Transverse colon (tissue), 4 donors: ENCODE data around the gene BDKRB2. TPM values are rescaled to one million over a fixed set of nuclear protein-coding genes. Genes with fewer than 3 reads are reported as not detected.

Experiments
- DNase-seq: peaks from one replicate; pipeline ENCODE4 v3.0.0-alpha.2; 2019
- H3K27ac ChIP-seq, 4 donors: fragments of 200-600 bp; sonication (generic); 2 replicates each; pipeline ENCODE4 v1.5.1; 2016 to 2018; ENCODE audit warnings: inconsistent platforms in 4 of 4
- H3K27me3 ChIP-seq: fragments of 200-600 bp; sonication (generic); 2 replicates; pipeline ENCODE4 v1.5.1; 2017; ENCODE audit warnings: inconsistent platforms
- H3K36me3 ChIP-seq, 4 donors: fragments of 200-600 bp; sonication (generic); 2 replicates each; pipeline ENCODE4 v1.5.1; 2017 to 2019; ENCODE audit warnings: inconsistent platforms in 4 of 4
- H3K4me1 ChIP-seq, 4 donors: fragments of 200-600 bp; sonication (generic); 2 replicates each; pipeline ENCODE4 v1.5.1; 2017 to 2020; ENCODE audit warnings: inconsistent platforms in 4 of 4
- H3K4me3 ChIP-seq, 4 donors: fragments of 200-600 bp; sonication (generic); 1 replicate in 1 of 4; 2 replicates in 3 of 4; pipeline versions ENCODE4 v1.5.1 to v1.6.1; 2017 to 2019; ENCODE audit warnings: inconsistent platforms in 4 of 4
- H3K9me3 ChIP-seq, 2 donors: fragments of 200-600 bp; sonication (generic); 2 replicates each; pipeline ENCODE4 v1.5.1; 2017 to 2019; ENCODE audit warnings: inconsistent platforms in 2 of 2
- EP300 ChIP-seq: sonication (generic); formaldehyde crosslinking; IDR thresholded peaks from one replicate; pipeline ENCODE4 v1.6.1; 2017; ENCODE audit warnings: antibody characterized with exemption, low read depth
- POLR2A ChIP-seq: fragments of 450-650 bp; IDR thresholded peaks from one replicate; pipeline ENCODE4 v1.6.1; 2016; ENCODE audit warnings: antibody characterized with exemption, mild to moderate bottlenecking, moderate library complexity
- POLR2AphosphoS5 ChIP-seq, 3 donors: sonication (generic); formaldehyde crosslinking; IDR thresholded peaks; one replicate each; pipeline ENCODE4 v1.6.1; 2016; ENCODE audit warnings: antibody characterized with exemption in 3 of 3
- WGBS, 2 donors: methylation state at CpG; one replicate each; pipeline ENCODE4 v1.1.5; 2018; ENCODE audit warnings: low coverage in 1 of 2; 5-methylcytosine and 5-hydroxymethylcytosine counted together
- in situ Hi-C, 4 donors: fragments of 200-750 bp; cut with MboI; loops; one replicate each; pipeline versions ENCODE4 v1.15.0 to v1.15.1; 2017; ENCODE audit warnings: low sequenced_read_pairs in 3 of 4, low pct_ligation_motif_present in 1 of 4, low pct_unique_long_range_greater_than_20kb in 1 of 4
- intact Hi-C: fragments of 100-400 bp; cut with DNase I; formaldehyde crosslinking; loops from one replicate; pipeline ENCODE4 v1.15.1; 2023; ENCODE audit warnings: low total_unique reads
- total RNA-seq, 4 donors: library from RNA; depleted of rRNA; stranded (reverse); fragments of >200 nt; gene quantifications; one replicate each; pipeline ENCODE4 v1.1.0, GENCODE V29; 2016
- TF ChIP-seq, protein P1 (sequence below), 5 experiments: fragments of 200-600 bp in 3 of 5; fragments of 450-650 bp in 2 of 5; sonication (generic) in 3 of 5; IDR thresholded peaks; 1 replicate in 2 of 5; 2 replicates in 3 of 5; pipeline ENCODE4 v1.5.1; 2016 to 2017; ENCODE audit warnings: antibody characterized with exemption in 5 of 5, inconsistent platforms in 3 of 5, mild to moderate bottlenecking in 2 of 5, moderate library complexity in 1 of 5

Gene BDKRB2
- total RNA-seq, 4 donors from 2014 or later, result 2.6 to 19.8 (median 17.4) TPM

DNA sequence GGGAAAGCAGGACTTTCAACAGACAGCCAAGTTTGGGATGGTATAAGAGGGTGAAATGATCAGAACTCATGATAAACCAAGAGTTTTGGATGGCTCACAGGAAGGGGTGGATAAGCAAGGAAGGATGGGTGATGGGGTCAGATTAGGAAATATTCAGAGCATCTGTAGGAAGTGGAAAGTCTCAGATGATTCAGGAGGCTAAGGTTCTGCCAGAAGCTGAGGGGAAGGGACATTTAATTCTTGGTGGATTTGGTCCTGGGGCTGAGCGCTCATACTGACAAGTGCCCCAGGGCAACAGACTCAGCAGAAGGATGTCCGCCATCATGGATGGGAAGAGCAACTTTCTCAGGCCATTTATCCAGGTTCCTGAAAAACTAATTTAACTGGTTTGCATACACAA, 28.4 kb upstream of the BDKRB2 start:
- H3K4me1 ChIP-seq, result peaks cover 0 to 17% (median 13%) of the 10 kb centered on the region in 4 donors
- no peak for DNase-seq
- 67% methylated on average over 2 of the region's 2 CpGs; no CpG with 5 or more reads in 1 of the 2 donors for whole genome bisulfite sequencing, 2 donors
- no peak overlapping the region for H3K4me3 ChIP-seq
- H3K27me3 ChIP-seq, result no peaks in the 10 kb centered on the region
- in situ Hi-C loops (no loop called here), intact Hi-C loops (no loop called here)
- TF ChIP-seq, protein P1, sequence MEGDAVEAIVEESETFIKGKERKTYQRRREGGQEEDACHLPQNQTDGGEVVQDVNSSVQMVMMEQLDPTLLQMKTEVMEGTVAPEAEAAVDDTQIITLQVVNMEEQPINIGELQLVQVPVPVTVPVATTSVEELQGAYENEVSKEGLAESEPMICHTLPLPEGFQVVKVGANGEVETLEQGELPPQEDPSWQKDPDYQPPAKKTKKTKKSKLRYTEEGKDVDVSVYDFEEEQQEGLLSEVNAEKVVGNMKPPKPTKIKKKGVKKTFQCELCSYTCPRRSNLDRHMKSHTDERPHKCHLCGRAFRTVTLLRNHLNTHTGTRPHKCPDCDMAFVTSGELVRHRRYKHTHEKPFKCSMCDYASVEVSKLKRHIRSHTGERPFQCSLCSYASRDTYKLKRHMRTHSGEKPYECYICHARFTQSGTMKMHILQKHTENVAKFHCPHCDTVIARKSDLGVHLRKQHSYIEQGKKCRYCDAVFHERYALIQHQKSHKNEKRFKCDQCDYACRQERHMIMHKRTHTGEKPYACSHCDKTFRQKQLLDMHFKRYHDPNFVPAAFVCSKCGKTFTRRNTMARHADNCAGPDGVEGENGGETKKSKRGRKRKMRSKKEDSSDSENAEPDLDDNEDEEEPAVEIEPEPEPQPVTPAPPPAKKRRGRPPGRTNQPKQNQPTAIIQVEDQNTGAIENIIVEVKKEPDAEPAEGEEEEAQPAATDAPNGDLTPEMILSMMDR (IDR thresholded peaks at IDR 0.05), result no peak
- no peak for TF ChIP-seq EP300
- TF ChIP-seq POLR2AphosphoS5 (IDR thresholded peaks at IDR 0.05), result no peak
- TF ChIP-seq POLR2A, result no peak
- no peaks in the 10 kb centered on the region for H3K36me3 ChIP-seq
- peak overlapping the region; percentile 2 to 69 (median 45) for H3K27ac ChIP-seq
- H3K9me3 ChIP-seq, result no peaks in the 10 kb centered on the region

DNA sequence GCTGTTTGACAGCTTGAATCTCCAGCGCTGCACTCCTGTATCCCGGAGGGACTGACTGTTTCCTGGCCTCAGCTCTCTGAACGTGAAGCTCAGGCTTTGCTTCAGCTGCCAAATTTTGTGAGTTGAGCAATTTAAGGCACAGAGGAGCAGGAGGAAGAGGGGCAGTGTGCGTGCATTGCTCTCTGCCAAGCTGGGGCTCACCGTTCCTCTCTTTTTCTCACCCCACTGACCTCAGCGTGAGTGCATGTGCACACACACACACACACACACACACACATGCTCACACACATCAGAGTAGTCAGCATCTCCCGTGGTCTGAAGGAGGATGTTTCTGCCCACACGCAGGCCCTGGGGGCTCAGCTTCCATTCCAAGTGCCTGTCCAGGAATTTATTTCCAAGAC, 27.8 kb upstream of the BDKRB2 start:
- no peak for DNase-seq
- Histone ChIP-seq H3K9me3 (no peaks in the 10 kb centered on the region), H3K27me3 (no peaks in the 10 kb centered on the region), H3K36me3 (no peaks in the 10 kb centered on the region), H3K4me3 (no peak overlapping the region), H3K4me1 (peaks cover 0 to 17% (median 13%) of the 10 kb centered on the region in 4 donors), H3K27ac (peak overlapping the region; percentile 2 to 69 (median 58))
- 61% methylated on average over 8 of the region's 8 CpGs; no CpG with 5 or more reads in 1 of the 2 donors for WGBS, 2 donors
- TF ChIP-seq POLR2AphosphoS5 (IDR thresholded peaks at IDR 0.05) (peak in 2 of 3 donors; percentile 10 to 32), EP300 (no peak)
- in situ Hi-C loops (no loop called here), intact Hi-C loops (no loop called here)

DNA sequence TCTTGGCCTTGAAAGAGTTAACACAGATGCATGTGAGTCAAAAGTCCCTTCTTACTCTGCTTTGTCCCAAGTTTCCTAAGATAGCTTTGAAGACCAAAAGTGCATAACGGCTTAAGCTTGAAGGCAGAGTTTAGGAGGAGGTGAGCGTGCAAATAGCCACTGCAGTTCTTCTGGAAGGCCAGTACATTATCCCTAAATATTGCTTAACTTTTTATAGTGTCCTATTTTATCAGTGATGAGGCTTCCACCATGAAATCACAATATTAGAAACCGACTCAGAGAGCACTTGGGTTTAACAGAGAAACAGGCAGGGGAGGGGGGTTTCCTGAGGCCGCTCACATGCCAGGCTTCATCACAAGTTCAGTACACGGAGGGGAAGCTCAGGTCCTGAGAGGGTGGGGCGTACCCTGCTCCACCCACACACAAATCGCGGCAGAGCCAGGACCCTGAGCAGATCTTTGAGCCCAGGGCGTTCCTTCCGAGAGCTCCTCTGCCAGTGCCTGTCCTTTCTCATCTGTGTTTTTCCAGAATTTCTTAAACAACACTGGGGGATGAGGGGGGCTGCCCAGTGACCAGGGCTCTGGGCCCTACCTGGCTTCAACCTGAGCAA, 26.8 kb upstream of the BDKRB2 start:
- no peaks in the 10 kb centered on the region for H3K36me3 ChIP-seq
- 35 to 53% methylated on average over 3 to 10 of the region's 10 CpGs for WGBS, 2 donors
- intact Hi-C loops, result no loop called here
- H3K4me1 ChIP-seq, result peaks cover 0 to 17% (median 13%) of the 10 kb centered on the region in 4 donors
- no peak for TF ChIP-seq POLR2A
- TF ChIP-seq EP300, result no peak
- no peaks in the 10 kb centered on the region for H3K9me3 ChIP-seq
- peak overlapping the region; percentile 2 to 62 (median 52) for H3K27ac ChIP-seq
- H3K27me3 ChIP-seq, result no peaks in the 10 kb centered on the region
- H3K4me3 ChIP-seq, result no peak overlapping the region
- no peak for DNase-seq
- in situ Hi-C loops, result no loop called here

DNA sequence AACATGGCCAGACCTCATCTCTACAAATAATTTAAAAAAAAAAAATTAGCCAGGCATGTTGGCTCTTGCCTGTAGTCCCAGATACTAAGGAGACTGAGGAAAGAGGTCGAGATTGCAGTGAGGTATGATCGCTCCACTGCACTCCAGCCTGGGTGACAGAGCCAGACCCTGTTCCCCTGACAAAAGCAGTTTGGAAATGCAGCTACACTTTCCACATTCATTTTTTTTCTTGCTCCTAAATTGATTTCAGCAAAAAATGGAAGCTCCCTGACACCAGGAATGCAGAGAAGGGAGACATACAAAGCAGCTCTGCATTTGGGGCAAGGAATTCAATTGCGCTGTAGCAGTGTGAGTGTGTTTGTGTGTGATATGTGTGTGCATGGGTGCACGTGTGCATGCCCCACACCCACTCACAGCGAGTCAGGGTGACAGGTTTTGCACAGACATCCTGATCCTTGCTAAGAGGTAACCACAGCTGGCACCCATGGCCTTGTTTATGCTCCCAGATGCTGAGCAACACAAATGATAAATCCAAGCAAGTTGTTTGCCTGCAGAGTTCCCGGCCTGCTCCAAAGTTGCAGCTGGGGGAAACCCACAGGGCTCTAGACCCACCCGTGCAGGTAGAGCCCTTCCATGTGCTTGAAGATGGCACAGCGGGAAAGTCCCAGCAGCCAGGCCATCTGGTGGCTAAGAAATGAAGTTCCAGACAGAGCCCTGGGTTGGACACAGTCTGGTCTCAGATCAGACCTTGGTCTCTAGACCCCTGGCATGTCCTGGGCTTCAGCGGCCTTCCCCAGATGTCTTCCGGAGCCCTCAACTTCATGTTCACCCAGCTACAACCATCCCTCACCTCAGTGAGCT, 25.9 kb upstream of the BDKRB2 start:
- Histone ChIP-seq H3K9me3 (no peaks in the 10 kb centered on the region), H3K4me1 (peaks cover 0 to 17% (median 13%) of the 10 kb centered on the region in 4 donors), H3K27me3 (no peaks in the 10 kb centered on the region), H3K27ac (peak overlapping the region; percentile 2 to 62 (median 52)), H3K36me3 (no peaks in the 10 kb centered on the region), H3K4me3 (no peak overlapping the region)
- DNase-seq, result no peak
- WGBS, 2 donors, result 61 to 76% methylated on average over 2 to 9 of the region's 10 CpGs
- intact Hi-C loops, result no loop called here
- no peak for TF ChIP-seq POLR2AphosphoS5 (IDR thresholded peaks at IDR 0.05)
- TF ChIP-seq, protein P1 (IDR thresholded peaks at IDR 0.05), result no peak
- no peak for TF ChIP-seq EP300
- TF ChIP-seq POLR2A, result no peak
- in situ Hi-C loops, result no loop called here
